Brain pericyte (primary cell): ENCODE results near the gene RBP7.
"Not testable (repeated sequence)": the region's sequence is repeated elsewhere in the genome, so short reads cannot be mapped to it uniquely, and the experiment has no call there.

Source experiments
- DNase-seq: peaks from one replicate; pipeline ENCODE4 v3.0.0-alpha.2; 2012; ENCODE audit warnings: low read depth, low spot score

Gene RBP7

GRCh38 chr1:9996624-9997582, at the start of gene RBP7:
Gene RBP7, plus strand, starts transcription at chr1:9997228. Its CDS starts 31 bp downstream, at chr1:9997259.
- DNase-seq = no peak

- DNase-seq = no peak
Measured at GRCh38 chr1:9957726-9958125, 39.3 kb upstream of the RBP7 start.

GRCh38 chr1:9960011-9960410, 37.0 kb upstream of the RBP7 start:
- no peak for DNase-seq

- DNase-seq = no peak
Measured at GRCh38 chr1:9960706-9961562, 36.1 kb upstream of the RBP7 start.

GRCh38 chr1:9984253-9984652, 12.8 kb upstream of the RBP7 start:
- DNase-seq = no peak

- DNase-seq = no peak
Measured at GRCh38 chr1:9985001-9985400, 12.0 kb upstream of the RBP7 start.

- DNase-seq = no peak
Measured at GRCh38 chr1:9989773-9990172, 7.3 kb upstream of the RBP7 start.

- DNase-seq = no peak
Measured at GRCh38 chr1:9990944-9991343, 6.1 kb upstream of the RBP7 start.

- no peak for DNase-seq
Measured at GRCh38 chr1:9992910-9993309, 4.1 kb upstream of the RBP7 start.

- no peak for DNase-seq
Measured at GRCh38 chr1:9993561-9994075, 3.4 kb upstream of the RBP7 start.

- no peak for DNase-seq
Measured at GRCh38 chr1:10001016-10001665, 4.1 kb downstream of the RBP7 start.

- DNase-seq = not testable (repeated sequence)
Measured at GRCh38 chr1:10005248-10005647, 8.2 kb downstream of the RBP7 start.

- DNase-seq = no peak
Measured at GRCh38 chr1:10007169-10007568, 10.1 kb downstream of the RBP7 start.

GRCh38 chr1:10014016-10014415, 17.0 kb downstream of the RBP7 start:
- DNase-seq = no peak

GRCh38 chr1:10019561-10019960, 22.5 kb downstream of the RBP7 start:
- no peak for DNase-seq

GRCh38 chr1:10020086-10020485, 23.1 kb downstream of the RBP7 start:
- no peak for DNase-seq

- DNase-seq = not testable (repeated sequence)
Measured at GRCh38 chr1:10020678-10021077, 23.6 kb downstream of the RBP7 start.

- not testable (repeated sequence) for DNase-seq
Measured at GRCh38 chr1:10021992-10022391, 25.0 kb downstream of the RBP7 start.

- DNase-seq = no peak
Measured at GRCh38 chr1:10022656-10023055, 25.6 kb downstream of the RBP7 start.

GRCh38 chr1:10025354-10025753, 28.3 kb downstream of the RBP7 start:
- no peak for DNase-seq

- no peak for DNase-seq
Measured at GRCh38 chr1:10027027-10027426, 30.0 kb downstream of the RBP7 start.
